Ovary (tissue), 10 donors: Measurements from ENCODE around the gene DVL1. TPM values are rescaled to one million over a fixed set of nuclear protein-coding genes. Genes with fewer than 3 reads are reported as not detected.

Source experiments
- DNase-seq, 5 donors: peaks; one replicate each; pipeline ENCODE4 v3.0.0-alpha.2; 2019 to 2020
- H3K27ac ChIP-seq, 2 donors: fragments of 200-600 bp; one replicate each; pipeline versions ENCODE4 v1.5.1 to v1.8.0; 2019 to 2022
- H3K27me3 ChIP-seq: fragments of 200-600 bp; one replicate; pipeline ENCODE4 v1.8.0; 2022
- H3K36me3 ChIP-seq: fragments of 200-600 bp; sonication (generic); one replicate; pipeline ENCODE4 v1.5.1; 2019
- H3K4me1 ChIP-seq: one replicate; pipeline ENCODE4 v1.8.1; 2013; ENCODE audit warnings: mild to moderate bottlenecking, moderate library complexity; ENCODE audit not compliant: insufficient read depth
- H3K4me3 ChIP-seq: fragments of 200-600 bp; sonication (generic); one replicate; pipeline ENCODE4 v1.5.1; 2017
- H3K9me3 ChIP-seq, 2 donors: fragments of 200-600 bp in 1 of 2; sonication (generic) in 1 of 2; one replicate each; pipeline versions ENCODE4 v1.5.1 to v1.8.1; 2013 to 2019; ENCODE audit warnings: mild to moderate bottlenecking in 1 of 2, moderate library complexity in 1 of 2
- EP300 ChIP-seq: sonication (generic); formaldehyde crosslinking; IDR thresholded peaks from one replicate; pipeline ENCODE4 v1.6.1; 2017; ENCODE audit warnings: antibody characterized with exemption
- POLR2A ChIP-seq: fragments of 450-650 bp; IDR thresholded peaks from one replicate; pipeline ENCODE4 v1.6.1; 2017; ENCODE audit warnings: antibody characterized with exemption, mild to moderate bottlenecking, moderate library complexity
- WGBS, 3 donors: extraction: QIAGEN DNeasy Blood & Tissue Kit in 1 of 3; methylation state at CpG; one replicate each; pipeline versions ENCODE4 v1.1.5 to v1.1.7; 2013 to 2017; 5-methylcytosine and 5-hydroxymethylcytosine counted together
- intact Hi-C, 4 donors: fragments of 100-400 bp; cut with DNase I; formaldehyde crosslinking; loops; one replicate each; pipeline versions ENCODE4 v1.11.0 to v1.15.1; 2022 to 2023
- long read RNA-seq, 3 donors: library from polyadenylated mRNA in 2 of 3; unstranded in 2 of 3; transcript quantifications; one replicate each; pipeline ENCODE4 v2.0.0 and lab custom pipeline, GENCODE V29; 2021 to 2026
- polyA plus RNA-seq, 2 donors: library from polyadenylated mRNA; stranded (reverse); fragments of 200-250 nt in 1 of 2; fragments of 350-450 nt in 1 of 2; fragmentation: Illumina TruSeq in 1 of 2; extraction: RNeasy Lipid Tissue Mini Kit (QIAGEN cat#74804) in 1 of 2; gene quantifications; one replicate each; pipeline ENCODE4 v1.2.3, GENCODE V29; 2013 to 2014
- total RNA-seq, 7 donors: library from RNA; depleted of rRNA in 2 of 7; stranded (reverse); fragments of >200 nt in 2 of 7; fragmentation: NEBNext Ultra II Directional in 3 of 7; extraction: Animal tissue kit (Norgen Biotek cat#: 25700) in 3 of 7; gene quantifications; one replicate each; pipeline versions ENCODE4 v1.1.0 to v1.2.4, GENCODE V29; 2016 to 2023
- TF ChIP-seq, protein P1 (sequence below), 3 donors: fragments of 450-650 bp in 2 of 3; fragments of 200-600 bp in 1 of 3; IDR thresholded peaks; one replicate each; pipeline versions ENCODE4 v1.5.1 to v1.8.0; 2016 to 2022; ENCODE audit warnings: antibody characterized with exemption in 3 of 3, mild to moderate bottlenecking in 1 of 3
- donor health status: DM: no; HTN: no; CAD: no; lungs with moderate emphysema.
- donor health status: DM: no; HTN: no; CAD: no.
- donor health status: Bipolar disorder and iron deficiency.
- donor health status: DM: yes; HTN: yes; CAD: no.
- donor health status: DM: no; HTN: no; CAD: no.
- donor health status: DM: yes; HTN: yes; CAD: no.

Gene DVL1
- total RNA-seq (10 to 100 TPM; 38.0 to 85.2 (median 64.9) TPM), polyA plus RNA-seq (10 to 100 TPM in 1 of 2 donors, 1 to 10 TPM in 1; 2.1 to 51.2 TPM)
- long read RNA-seq, donor 1, partial matches to known transcripts: 6 of 26 reads
- long read RNA-seq, donor 1, other reads (novel, unspliced or antisense): 16 of 26 reads
- long read RNA-seq, donor 2, partial matches to known transcripts: 0 of 6 reads
- long read RNA-seq, donor 2, other reads (novel, unspliced or antisense): 0 of 6 reads
- long read RNA-seq, donor 3, transcript DVL1-201 (15 exons, 3,239 nt): minor isoform, 19 of 193 reads
- long read RNA-seq, donor 3, transcript DVL1-202 (15 exons, 2,926 nt): major isoform, 82 of 193 reads
- long read RNA-seq, donor 3, partial matches to known transcripts: 40 of 193 reads
- long read RNA-seq, donor 3, other reads (novel, unspliced or antisense): 52 of 193 reads

GRCh38 chr1:1349256-1350012 is at the start of gene DVL1:
TSS of gene DVL1 (minus strand) at chr1:1349418. CDS start at chr1:1349065, 353 bp downstream.
- WGBS, 3 donors: 0 to 1% (median 0%) methylated on average over 27 to 121 of the region's 122 CpGs
- Histone ChIP-seq H3K4me1 (peaks cover 33% of the 10 kb centered on the region), H3K27me3 (no peaks in the 10 kb centered on the region), H3K36me3 (no peaks in the 10 kb centered on the region), H3K9me3 (no peaks in the 10 kb centered on the region), H3K27ac (peak within 1 kb of the TSS; percentile 59 to 90), H3K4me3 (peak within 1 kb of the TSS; percentile 60)
- DNase-seq: peak; percentile 74 to 86 (median 81)
- intact Hi-C loops: loop anchor here in 1 of 4 donors (1.0 to 2.0 kb wide), 3 partner anchors 25 to 76 kb away; partner anchors contain the start of genes CCNL2, CPTP, INTS11 and UBE2J2
- TF ChIP-seq EP300 (no peak), POLR2A (peak; percentile 41)
- TF ChIP-seq, protein P1, sequence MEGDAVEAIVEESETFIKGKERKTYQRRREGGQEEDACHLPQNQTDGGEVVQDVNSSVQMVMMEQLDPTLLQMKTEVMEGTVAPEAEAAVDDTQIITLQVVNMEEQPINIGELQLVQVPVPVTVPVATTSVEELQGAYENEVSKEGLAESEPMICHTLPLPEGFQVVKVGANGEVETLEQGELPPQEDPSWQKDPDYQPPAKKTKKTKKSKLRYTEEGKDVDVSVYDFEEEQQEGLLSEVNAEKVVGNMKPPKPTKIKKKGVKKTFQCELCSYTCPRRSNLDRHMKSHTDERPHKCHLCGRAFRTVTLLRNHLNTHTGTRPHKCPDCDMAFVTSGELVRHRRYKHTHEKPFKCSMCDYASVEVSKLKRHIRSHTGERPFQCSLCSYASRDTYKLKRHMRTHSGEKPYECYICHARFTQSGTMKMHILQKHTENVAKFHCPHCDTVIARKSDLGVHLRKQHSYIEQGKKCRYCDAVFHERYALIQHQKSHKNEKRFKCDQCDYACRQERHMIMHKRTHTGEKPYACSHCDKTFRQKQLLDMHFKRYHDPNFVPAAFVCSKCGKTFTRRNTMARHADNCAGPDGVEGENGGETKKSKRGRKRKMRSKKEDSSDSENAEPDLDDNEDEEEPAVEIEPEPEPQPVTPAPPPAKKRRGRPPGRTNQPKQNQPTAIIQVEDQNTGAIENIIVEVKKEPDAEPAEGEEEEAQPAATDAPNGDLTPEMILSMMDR (IDR thresholded peaks at IDR 0.05): peak in 2 of 3 donors; percentile 68 to 77

- no peak for DNase-seq
- Histone ChIP-seq H3K36me3 (no peaks in the 10 kb centered on the region), H3K4me3 (peak overlapping the region; percentile 64), H3K9me3 (no peaks in the 10 kb centered on the region), H3K4me1 (peaks cover 10% of the 10 kb centered on the region), H3K27me3 (no peaks in the 10 kb centered on the region), H3K27ac (peak overlapping the region; percentile 44 to 61)
- WGBS, 3 donors: 0 to 2% (median 0%) methylated on average over 45 to 54 of the region's 54 CpGs
- TF ChIP-seq EP300 (no peak), POLR2A (no peak)
- intact Hi-C loops: loop anchor here in 1 of 4 donors (2.0 kb wide), 1 partner anchor 50 kb away; the partner anchor contains the start of gene DVL1
These were observed 49.5 kb upstream of the DVL1 start for GRCh38 chr1:1398677-1399186.

DNA sequence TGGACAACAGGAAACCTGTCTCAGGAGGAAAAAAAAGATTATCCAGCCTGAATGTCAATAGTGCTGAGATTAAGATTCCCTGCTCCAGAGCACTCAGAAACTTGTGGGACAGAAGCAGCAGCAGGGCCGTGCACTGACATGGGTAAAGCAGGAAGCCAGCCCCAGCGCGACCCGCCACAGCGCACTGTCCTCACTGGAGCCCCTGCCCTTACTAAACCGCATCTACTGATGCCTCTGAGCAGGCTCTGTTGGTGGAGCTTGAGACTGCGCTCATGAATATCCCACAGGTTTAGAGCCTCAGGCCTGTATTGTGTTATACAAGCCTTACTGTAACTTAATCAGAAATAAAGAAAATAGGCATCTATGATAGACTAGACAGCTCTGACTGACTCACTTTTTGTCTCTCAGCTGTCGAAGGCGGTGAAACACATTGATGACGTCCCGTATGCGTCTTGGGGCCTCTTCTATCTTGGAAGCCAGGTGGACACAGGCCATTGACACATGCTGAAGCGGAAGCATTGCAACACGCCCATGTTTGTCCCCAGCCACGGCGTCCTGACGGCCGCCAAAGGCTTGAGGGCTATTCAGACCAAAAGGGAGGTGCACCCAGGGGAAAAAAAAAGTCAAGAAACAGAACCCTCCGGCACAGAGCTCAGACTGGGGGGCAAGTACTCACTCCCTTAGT is 48.8 kb upstream of the DVL1 start:
- intact Hi-C loops: loop anchor here in 1 of 4 donors (2.0 kb wide), 1 partner anchor 49 kb away; the partner anchor contains the start of gene DVL1

GRCh38 chr1:1395166-1395565 is 45.9 kb upstream of the DVL1 start:
- Histone ChIP-seq H3K4me3 (no peak overlapping the region), H3K4me1 (peaks cover 7% of the 10 kb centered on the region), H3K36me3 (no peaks in the 10 kb centered on the region), H3K27ac (no peak overlapping the region), H3K27me3 (no peaks in the 10 kb centered on the region), H3K9me3 (no peaks in the 10 kb centered on the region)
- intact Hi-C loops: no loop called here
- TF ChIP-seq, protein P1 (IDR thresholded peaks at IDR 0.05): no peak
- TF ChIP-seq POLR2A (no peak), EP300 (no peak)
- whole genome bisulfite sequencing, 3 donors: 77 to 84% (median 80%) methylated on average over 11 of the region's 11 CpGs
- no peak for DNase-seq

More for the DNA sequence above, 48.8 kb upstream of the DVL1 start:
- Histone ChIP-seq H3K27me3 (no peaks in the 10 kb centered on the region), H3K9me3 (no peaks in the 10 kb centered on the region), H3K36me3 (no peaks in the 10 kb centered on the region), H3K4me1 (peaks cover 10% of the 10 kb centered on the region), H3K4me3 (peak overlapping the region; percentile 64), H3K27ac (no peak overlapping the region)
- no peak for DNase-seq
- WGBS, 3 donors: 42 to 62% (median 51%) methylated on average over 18 to 19 of the region's 19 CpGs
- TF ChIP-seq POLR2A (no peak), EP300 (no peak)
- TF ChIP-seq, protein P1 (IDR thresholded peaks at IDR 0.05): no peak
